ENCODE results near the gene ZBTB49.
"Not testable (repeated sequence)": the region's sequence is repeated elsewhere in the genome, so short reads cannot be mapped to it uniquely, and the experiment has no call there.

The ZBTB49 gene, protein sequence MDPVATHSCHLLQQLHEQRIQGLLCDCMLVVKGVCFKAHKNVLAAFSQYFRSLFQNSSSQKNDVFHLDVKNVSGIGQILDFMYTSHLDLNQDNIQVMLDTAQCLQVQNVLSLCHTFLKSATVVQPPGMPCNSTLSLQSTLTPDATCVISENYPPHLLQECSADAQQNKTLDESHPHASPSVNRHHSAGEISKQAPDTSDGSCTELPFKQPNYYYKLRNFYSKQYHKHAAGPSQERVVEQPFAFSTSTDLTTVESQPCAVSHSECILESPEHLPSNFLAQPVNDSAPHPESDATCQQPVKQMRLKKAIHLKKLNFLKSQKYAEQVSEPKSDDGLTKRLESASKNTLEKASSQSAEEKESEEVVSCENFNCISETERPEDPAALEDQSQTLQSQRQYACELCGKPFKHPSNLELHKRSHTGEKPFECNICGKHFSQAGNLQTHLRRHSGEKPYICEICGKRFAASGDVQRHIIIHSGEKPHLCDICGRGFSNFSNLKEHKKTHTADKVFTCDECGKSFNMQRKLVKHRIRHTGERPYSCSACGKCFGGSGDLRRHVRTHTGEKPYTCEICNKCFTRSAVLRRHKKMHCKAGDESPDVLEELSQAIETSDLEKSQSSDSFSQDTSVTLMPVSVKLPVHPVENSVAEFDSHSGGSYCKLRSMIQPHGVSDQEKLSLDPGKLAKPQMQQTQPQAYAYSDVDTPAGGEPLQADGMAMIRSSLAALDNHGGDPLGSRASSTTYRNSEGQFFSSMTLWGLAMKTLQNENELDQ

DNA sequence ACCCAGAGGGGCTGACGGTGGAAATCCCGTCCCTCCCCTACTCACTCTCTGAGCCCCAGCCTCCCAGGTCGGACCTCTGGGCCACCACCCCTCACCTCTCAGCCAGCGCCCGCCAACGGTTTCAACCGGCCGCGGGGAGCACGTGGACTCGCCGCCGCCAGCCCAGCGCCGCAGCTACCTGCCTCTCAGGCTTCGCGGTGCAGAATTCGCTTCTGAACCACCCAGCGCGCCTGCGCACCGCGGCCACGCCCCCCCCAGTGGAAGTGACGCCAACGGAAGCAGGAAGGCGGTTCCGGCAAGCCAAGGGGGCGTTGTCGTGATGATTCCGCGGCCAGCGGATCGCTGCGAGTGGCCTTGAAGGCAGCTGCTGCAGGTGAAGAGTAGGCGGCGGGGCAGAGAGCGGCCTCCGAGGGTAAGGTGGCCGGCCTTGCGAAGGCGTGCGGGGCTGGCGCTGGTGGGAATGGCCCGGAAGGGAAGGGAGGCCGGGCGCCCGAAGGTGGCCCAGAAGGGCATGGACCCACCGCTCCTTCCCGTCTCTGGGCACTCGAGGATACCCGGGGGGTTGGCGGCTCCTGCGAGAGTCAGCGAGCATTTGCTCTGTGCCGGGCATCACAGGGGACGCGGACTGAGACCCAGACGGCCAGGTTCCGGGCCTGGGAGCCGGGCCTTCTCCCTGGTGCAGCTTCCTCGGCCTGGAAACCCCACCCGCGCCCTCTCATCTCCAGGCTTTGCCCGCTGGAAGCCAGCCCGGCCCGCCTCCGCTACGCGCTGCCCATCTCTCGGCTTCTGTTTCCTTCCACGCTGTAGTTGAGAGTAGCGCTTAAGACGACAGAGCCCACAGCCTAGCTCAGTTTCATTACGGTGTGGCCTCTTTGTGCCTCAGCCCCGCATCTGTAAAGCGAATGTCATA lies at the start of gene ZBTB49, which contains the start of gene LYAR:
Gene ZBTB49 (plus strand): TSS at position 311 of the 910 bp plus-strand sequence. CDS start 9,695 bp downstream, outside the sequence.
Gene LYAR (minus strand): TSS at position 214 of the 910 bp plus-strand sequence. CDS start 6,412 bp downstream, outside the sequence.
- peak; percentile 98 for DNase-seq

DNA sequence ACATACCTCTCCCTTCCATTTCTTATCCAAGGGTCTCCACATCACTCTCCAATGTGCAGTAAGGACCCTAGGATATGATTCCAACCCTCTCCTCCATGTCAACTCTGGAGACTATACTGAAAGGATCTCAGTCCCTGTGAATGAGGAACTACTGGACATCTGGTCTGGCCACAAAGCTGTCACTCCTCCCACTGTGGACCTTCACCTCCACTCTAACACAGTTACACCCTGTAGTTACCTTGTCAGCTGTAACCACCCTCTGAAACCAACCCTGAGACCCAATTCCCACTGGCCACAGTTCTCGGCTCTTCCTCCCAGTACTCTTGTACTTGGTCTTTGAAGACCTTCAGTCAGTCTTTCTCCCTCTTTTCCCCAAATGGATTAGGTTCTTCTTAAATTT lies 44.9 kb upstream of the ZBTB49 start:
- DNase-seq = no peak

DNA sequence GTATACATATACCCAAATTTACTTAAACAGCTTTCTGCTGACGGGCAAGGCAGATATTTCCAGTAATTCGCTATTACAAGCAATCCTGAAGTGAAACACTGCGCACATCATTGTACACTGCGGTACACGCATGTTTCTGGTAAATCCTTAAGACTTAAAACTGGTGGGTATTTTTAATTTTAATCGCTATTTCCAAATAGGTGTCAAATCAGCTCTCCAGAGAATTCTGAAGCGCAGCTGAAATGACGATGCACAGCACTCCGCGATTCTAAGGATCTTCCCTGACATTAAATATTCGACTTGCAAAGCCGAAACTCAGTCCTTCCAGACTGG lies 42.4 kb upstream of the ZBTB49 start:
- no peak for DNase-seq

DNA sequence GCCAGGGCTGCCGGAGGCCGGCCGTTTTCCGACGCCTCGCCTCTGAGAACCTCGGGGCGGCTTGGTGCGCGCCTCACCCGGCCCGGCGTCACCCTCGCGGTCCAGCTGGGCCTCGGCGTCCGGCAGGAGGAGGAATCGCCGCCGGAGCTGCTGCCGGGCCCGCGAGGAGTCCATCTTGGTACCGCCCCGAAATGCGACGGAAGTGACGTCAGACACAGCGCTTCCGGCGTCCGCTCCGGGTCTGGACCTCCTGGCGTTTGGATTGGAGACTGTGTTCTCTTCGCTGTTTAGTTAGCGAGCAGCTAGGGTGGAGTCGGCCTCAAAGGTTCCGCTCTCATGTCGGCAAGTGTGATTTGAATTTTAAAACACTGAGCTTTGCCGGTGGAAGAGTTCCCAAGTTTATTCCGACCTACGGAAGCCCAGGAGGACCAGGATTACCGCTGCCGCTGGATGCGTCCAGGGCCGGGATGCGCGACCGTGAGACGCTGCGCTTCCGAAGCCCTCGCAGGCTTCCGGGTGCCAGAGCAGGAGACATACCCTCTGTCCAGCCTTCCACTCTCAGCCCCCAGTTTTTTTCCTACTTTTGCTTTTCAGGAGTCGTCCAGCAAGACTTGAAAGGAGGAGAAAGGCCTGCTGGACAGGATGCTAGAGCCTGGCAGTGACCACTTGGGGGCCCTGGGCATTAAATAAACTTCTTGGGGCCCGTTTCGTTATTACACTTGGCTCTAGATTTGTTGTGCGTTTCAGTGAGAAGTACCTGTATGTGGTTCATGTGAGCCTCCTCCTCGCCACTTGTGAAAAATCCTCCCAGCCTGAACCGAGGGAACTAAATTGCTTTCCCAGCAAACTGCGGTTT lies 41.8 kb upstream of the ZBTB49 start, which contains the start of gene TMEM128:
Gene TMEM128 (minus strand): TSS at position 195 of the 856 bp plus-strand sequence. CDS start 21 bp downstream, at position 174.
- DNase-seq = peak; percentile 94

DNA sequence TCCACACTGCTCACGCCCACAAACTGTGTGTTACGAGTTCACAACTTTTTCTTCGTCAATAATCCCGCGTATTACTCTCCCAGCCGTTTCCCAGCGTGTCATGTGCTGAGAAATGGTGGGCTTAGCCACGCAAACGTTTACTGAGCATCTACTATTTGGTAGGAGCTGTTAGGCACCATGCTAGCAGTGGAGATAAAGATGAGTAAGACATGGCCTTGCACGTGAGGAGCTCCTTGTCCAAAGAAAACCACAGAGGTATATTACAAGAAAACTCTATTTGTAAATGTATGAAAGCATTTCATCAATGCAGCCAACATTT lies 41.2 kb upstream of the ZBTB49 start:
- DNase-seq = no peak

DNA sequence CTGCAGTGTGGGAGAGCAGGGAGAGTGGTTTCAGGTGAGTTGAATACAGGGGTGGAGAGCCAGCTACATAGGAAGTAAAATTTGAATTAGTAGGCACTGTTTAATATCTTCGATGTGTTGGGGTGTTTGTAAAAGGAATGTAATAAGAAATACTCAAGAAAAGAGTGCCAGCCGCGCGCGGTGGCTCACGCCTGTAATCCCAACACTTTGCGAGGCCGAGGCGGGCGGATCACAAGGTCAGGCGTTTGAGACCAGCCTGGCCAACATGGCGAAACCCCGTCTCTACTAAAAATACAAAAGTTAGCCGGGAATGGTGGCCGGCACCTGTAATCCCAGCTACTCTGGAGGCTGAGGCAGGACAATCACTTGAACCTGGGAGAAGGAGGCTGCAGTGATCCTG lies 40.7 kb upstream of the ZBTB49 start:
- DNase-seq = not testable (repeated sequence)

DNA sequence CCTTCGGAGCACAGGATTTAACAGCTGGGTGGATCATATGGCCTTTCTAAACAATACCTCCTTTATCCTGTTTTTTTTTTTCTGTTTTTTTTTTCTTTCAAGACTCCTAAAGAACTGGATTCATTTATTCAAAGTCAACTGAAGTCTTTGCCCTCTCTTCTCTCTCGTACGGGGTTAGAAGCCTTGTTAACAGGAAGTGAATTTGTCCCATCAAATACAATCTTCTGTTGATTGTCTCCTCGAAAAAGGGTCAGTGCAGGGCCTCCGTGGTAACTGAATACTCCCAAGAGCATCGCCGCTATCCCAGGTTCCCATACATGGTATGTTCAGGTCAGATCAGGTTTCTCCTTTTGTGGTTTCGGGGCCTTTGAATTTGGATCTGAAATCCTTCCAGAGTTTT lies 40.2 kb upstream of the ZBTB49 start:
- DNase-seq = no peak

DNA sequence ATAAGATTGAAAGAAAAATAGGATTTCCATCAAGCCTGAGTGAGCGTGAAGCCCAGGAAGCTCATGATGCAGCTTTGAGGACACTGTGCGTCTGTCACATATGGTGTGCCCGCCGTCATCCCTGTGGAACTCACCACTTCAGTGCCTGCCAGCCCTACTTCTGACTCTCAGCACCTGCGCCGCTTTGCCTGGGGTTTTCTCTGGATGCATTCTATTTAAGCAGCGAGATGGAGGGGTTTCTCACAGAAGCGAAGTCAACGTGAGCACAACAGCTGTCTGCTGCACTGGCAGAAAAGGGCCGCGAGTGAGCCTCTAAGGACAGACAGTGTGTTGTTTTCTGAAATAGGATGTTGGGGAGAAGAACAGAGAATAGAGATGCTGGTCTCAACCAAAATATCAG lies 35.9 kb upstream of the ZBTB49 start:
- no peak for DNase-seq

DNA sequence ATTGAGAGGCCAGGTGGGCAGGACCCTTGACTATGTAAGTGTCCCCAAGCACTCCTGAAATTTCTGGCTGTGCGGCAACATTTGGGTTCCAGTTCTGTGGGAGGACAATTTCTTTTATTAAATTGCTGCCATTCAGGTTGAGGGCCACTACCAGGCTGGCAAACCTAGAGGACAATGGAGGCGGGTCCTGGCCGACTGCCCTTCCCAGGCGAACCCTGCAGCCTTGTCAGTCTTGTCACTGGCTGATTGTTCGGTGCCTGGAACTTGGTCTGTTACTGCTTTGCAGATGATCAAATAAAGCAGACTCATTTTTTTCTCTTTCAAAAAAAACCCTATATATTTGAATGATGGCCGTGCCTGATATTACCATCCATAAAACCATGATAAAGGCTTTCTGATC lies 35.4 kb upstream of the ZBTB49 start:
- no peak for DNase-seq

DNA sequence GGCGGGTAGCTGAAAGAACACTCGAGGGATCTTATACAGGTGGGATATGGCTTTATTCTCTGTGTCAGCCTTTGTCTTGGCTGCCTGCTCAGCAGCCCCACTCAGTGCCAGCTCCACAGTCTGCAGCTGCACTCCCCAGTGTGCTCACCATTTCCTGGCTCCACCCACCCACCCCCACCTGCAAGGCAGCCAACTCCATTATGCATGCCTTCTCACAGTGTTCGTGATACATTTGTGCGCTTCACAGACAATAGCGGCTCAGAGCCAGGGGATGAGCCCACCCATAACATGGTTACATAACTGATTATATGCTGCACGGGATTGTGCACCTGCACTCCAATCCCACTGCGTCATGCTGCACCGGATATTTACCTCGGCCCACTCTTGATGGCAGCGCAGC lies 33.3 kb upstream of the ZBTB49 start:
- DNase-seq = no peak

DNA sequence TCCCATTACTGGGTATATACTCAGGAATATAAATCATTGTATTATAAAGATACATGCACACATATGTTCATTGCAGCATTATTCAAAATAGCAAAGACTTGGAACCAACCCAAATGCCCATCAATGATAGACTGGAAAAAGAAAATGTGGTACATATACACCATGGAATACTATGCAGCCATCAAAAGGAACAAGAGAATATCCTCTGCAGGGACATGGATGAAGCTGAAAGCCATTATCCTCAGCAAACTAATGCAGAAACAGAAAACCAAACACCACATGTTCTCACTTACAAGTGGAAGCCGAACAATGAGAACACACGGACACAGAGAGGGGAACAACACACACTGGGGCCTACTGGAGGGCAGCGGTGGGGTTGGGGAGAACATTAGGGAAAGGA lies 32.3 kb upstream of the ZBTB49 start:
- not testable (repeated sequence) for DNase-seq

DNA sequence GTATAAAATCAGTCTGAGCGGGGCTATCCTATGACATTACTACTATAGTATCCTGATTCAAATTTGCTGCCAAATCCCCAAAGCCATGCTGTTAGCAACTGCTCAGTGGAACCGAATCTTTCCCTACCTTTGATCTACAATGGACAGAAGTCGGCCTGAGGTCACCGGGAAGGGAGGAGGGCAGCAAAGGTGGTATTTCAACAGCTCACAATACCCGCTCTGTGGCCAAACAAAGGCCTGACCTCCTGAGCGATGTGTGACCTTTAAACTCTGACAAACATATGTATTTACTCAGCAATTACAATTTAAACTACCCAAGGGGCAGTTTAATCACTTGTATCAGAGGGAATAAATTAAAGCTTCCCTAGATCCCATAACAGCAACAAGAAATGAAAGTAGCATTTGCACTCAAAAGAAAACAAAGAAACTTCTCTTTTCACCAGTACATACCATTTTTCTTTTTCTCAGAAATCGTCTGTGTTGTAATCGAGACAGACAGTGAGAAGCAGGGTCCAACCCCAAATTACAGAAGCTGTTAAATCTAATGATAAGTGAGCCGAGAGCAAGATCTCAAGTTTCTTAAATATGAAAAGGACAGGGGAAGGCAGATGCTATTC lies 30.5 kb upstream of the ZBTB49 start:
- DNase-seq = no peak

DNA sequence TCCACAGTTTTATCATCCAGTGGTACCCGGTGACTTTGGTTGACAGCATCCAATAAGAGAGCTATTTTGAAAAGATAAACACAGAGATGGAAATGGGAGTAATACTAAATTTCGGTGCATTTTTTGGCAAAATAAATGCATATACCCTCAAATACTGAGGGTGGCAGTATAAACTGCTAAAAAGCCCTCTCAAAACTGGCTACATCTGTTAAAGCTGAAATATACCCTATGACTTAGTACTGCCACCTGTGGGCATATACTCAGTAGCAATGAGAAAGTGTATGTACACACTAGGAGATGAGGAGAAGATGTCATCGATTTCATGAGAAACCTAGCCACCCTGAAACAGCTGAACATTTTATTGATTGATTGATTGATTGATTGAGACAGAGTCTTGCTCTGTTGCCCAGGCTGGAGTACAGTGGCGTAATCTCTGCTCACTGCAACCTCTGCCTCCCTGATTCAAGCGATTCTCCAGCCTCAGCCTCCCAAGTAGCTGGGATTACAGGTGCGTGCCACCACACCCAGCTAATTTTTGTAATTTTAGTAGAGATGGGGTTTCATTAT lies 29.8 kb upstream of the ZBTB49 start:
- peak; percentile 81 for DNase-seq

DNA sequence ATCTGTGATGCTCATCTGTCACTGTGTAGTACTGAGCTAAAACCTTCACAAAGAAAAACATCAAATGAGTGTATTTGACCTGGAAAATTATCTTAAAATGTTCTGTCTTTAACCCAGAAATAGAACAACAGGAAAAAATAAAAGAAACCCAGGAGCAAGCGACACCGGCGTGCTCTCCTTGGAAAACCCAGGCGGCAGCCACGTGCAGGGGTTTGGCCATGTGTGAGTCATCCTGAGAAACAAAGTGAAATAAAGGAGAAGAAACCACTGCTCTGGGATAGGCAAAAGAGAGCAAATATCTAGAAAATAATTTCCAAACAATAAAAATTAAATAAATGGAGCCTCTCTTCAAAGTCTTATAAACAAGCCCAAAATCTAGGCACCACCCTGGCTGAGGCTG lies 22.1 kb upstream of the ZBTB49 start:
- no peak for DNase-seq

DNA sequence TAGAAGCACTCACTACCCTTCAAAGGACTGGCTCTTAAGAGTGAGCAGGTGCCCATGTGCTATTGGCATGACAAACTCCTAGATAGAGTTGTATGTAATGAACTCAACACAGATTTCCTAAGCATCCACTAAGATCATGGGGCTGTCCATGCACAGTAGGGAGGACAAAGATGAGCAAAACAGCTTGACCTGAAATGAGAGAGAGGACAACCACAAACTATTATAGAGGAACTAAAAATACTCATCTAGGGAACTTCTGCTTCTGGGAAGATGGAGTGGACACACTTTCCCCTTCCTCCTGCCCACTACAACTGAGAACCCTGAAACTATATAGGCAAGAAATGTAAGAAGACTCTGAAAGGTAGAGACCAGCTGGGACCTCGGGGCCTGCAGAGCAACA lies 21.3 kb upstream of the ZBTB49 start:
- no peak for DNase-seq

DNA sequence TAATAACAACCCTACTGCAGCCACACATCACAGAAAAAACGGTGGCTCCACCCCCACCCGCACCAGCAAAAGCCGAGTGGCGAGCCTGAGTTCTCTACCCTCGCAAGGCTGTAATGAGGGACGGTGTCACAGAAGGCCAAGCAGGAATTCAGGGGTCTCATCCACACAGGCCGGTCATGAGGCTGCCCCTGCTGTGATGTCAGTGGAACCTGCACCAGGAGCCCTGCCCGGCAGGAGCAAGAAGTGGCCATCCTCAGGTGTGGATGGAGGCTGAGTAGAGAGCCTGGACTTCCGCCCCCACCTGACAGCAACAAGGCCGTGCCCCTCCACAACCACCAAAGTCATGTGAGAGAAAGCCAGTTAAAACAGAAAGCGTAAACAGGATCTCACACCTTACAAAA lies 20.7 kb upstream of the ZBTB49 start:
- peak; percentile 72 for DNase-seq

DNA sequence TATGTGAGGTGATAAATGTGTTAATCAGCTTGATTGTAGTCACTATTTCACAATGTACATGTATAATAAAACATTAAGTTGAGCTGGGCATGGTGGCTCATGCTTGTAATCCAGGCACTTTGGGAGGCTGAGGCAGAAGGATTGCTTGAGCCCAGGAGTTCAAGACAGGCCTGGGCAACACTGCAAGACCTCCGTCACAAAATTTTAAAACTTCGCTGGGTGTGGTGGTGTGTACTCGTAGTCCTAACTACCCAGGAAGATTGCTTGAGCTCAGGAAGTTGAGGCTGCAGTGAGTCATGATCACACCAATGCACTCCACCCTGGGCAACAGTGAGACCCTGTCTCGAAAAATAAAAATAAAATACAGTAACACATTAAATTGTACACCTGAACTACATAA lies 20.2 kb upstream of the ZBTB49 start:
- DNase-seq = peak; percentile 72

DNA sequence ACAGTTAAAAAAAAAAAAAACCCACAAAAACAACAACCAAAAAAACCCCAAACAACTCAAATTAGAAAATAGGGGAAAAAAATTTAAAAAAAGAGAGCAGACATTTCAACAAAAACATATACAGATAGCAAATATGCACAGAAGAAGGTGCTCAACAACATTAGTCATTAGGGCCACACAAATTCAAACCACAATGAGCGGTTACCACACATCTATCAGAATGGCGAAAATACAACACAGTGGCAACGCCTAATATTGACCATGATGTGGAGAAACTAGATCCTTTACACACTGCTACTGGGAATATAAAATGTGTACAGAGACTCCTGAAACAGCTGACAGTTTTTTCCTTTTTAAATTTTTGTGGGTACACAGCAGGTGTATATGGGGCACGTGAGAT lies 19.5 kb upstream of the ZBTB49 start:
- no peak for DNase-seq

DNA sequence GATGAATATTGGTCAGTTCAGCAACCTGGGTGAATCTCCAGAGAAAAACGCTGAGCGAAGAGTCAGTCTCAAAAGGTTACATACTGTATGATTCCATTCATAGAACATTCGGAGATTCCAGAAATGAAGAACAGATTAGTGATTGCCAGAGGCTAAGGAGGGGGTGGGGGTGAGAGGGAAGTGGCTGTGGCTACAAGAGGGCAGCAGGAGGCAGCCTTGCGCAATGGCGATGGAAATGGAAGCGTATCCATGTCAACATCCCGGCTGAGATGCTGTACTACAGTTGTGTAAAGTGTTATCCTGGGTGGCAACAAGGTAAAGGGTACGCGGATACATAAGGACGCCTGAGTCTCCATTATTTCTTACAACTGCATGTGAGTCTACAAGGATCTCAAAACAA lies 18.1 kb upstream of the ZBTB49 start:
- DNase-seq = no peak

DNA sequence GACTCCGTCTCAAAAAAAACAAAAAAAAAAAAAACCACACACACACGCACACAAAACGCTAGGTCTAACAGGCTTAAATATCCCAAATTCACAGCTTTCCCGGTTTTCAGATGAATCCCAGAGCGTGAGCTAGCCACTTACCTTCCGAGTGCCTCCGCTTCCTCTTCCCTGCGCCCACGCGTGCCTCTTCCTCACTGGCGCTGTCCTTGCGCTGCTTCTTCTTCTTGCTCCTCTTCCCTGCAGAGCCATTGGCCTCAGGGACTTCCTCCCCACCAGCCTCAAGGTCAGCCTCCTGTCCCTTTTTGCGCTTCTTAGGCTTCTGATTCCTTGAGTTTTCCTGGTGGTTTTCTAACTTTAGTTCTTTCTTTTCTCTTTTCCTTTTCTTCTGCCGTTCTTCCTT lies 15.8 kb upstream of the ZBTB49 start:
- no peak for DNase-seq

DNA sequence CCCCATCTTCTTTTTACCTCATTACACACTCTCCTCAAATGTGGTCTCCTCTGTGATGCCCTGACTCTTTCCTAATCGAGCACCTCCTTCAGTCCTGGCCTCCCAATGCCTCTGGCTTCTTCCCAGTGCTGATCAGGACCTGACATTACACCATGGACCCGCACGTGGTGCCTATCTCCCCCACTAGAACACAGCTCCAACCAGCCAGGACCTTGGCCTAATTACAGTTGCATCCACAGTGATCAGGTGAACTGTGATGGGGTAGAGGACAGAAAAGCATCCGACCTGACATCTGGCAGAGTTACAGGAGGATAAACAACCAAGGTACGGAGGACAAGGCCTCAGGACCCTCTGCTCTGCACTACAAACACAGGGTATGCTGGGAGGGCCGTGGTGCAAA lies 12.5 kb upstream of the ZBTB49 start:
- no peak for DNase-seq
